Amygdala (tissue), 56 donors: Measurements from ENCODE around the gene CEACAM5.

Experiments
- DNase-seq, 56 donors: peaks; one replicate each; lab custom pipeline; 2025; lab: John Stamatoyannopoulos, UW

CEACAM5 gene

DNA sequence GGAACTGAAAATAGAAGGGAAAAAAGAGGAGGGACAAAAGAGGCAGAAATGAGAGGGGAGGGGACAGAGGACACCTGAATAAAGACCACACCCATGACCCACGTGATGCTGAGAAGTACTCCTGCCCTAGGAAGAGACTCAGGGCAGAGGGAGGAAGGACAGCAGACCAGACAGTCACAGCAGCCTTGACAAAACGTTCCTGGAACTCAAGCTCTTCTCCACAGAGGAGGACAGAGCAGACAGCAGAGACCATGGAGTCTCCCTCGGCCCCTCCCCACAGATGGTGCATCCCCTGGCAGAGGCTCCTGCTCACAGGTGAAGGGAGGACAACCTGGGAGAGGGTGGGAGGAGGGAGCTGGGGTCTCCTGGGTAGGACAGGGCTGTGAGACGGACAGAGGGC is at the start of gene CEACAM5:
Gene CEACAM5 (plus strand): TSS at position 146 of the 400 bp plus-strand sequence. CDS start 106 bp downstream, at position 252.
- DNase-seq: no peak

DNA sequence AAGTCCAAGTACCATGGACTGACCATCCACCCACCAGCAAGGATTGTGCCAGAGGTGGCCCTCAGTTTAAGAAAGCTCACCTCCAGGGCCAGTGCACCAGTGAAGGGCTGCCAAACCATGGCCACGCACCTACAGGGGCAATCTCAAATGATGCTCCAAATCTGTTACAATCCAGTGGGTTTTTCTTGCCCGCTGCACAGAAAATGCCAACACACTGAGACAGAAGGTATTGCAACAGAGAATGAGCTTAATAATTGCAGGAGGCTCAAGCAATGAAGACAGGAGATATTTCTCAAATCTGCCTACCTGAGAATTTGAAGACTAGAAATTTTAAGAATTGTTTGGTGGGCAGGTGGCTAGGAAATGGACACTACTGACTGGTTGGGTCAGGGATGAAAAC is 42.4 kb upstream of the CEACAM5 start:
- DNase-seq: no peak

DNA sequence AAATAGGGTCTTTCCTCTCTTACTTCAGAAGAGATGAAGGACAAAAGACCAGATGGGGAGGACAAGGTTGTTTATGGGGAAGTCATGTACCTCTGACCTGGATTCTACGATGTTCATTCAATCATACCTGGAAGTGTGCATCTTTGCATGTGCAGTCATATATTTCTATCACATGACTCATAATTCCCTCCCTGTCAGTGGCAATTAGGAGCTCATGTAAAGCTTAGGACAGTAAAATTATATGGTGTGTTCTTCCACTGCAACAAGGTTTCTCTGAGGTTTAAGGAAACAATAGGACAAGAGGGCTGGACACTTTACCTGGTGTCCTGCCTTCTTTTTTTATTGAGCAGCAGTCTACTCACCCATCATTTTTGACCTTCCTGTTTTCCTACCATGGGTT is 40.1 kb upstream of the CEACAM5 start:
- no peak for DNase-seq

DNA sequence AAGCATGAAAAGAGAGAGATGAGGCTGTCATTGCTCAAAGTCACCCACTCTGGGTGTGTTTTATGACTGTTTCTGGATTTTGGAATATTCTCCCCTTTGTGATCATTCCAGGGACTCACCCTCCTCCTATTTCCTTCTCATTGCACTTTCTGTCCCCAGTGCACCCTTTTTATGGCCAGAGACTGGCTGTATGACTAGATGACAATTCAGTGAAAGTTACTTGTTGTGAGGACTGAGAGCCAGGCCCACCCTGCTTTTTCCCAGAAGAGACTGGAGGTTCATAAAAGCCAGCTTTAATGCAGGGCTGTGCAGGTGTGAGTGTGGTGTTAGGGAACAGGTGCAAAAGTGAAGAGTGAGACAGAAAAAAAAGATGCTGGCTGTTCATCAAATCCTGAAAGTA is 37.7 kb upstream of the CEACAM5 start:
- no peak for DNase-seq

DNA sequence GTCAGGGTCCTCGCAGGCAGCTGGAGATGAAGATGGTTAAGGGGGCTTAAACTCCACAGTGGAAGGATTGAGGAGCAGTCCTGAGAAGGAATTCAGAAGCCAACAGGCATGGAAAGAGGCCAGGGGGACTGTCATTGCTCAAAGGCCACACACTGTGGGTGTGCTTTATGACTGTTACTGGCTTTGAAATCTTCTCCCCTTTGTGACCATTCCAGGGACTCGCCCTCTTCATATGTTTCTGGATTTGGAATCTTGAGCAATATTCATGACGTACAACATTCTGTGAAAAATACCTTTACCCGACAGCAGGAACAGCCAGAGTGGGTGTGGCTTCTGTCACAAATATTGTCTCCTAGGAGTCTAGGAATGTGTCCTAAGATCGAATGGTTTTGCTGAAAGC is 36.9 kb upstream of the CEACAM5 start:
- DNase-seq: no peak

DNA sequence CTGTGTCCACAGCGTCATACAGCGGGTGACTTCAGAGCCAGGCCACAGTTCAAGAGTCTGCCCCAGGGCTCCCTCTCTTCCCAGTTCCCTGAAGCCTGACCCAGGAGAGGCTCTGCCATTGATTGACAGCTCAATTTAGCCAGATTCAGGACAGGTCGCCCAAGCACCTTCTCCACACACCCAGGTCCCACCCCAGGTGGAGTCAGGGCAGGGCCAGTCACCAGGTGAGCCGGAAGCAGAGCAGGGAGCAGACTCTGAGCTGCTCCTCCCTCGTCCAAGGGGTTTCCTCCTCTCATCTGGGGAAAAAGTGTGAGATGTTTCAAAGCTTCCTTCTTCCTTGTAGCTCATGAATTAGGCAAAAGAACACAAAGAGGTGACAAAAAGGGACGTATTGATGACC is 26.0 kb upstream of the CEACAM5 start:
- DNase-seq: no peak

DNA sequence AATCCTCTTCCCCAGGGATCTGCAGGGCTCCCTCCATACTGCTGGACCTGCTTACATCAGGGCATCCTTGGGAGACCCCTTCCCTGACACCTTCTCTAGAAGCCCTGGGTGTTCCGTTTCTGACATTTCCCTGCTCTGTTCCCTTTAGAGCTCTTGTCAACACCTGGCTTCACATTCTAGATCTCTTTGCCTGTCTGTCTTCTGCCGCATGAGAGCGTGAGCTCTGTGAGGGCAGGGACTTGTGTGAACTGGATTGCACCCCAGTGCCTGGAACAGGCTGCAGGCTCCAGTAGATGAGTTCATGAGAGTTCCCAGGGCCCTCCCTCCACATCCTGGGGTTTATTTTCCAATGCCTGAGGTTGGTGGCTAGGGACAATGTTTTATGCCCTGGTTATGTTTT is 21.0 kb upstream of the CEACAM5 start:
- DNase-seq: no peak

DNA sequence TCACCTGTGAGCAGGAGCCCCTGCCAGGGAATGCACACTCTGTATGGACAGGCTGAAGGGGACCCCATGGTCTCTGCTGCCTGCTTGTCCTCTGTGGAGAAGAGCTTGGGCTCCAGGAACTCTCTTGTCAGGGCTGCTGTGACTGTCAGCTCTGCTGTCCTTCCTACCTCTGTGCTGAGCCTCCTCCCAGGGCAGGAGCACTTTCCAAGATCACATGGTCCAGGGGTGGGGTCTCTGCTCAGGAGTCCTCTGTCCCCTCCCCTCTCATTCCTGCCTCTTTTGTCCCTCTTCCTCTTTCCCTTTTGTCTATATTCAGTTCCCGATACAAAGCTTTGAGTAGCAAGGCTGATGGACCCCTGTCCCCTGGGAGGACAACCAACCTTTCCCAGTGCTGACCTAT is 20.3 kb upstream of the CEACAM5 start, which contains the start of gene CEACAM7:
Gene CEACAM7 (minus strand): TSS at position 173 of the 400 bp plus-strand sequence. CDS start 105 bp downstream, at position 68.
- DNase-seq: no peak

DNA sequence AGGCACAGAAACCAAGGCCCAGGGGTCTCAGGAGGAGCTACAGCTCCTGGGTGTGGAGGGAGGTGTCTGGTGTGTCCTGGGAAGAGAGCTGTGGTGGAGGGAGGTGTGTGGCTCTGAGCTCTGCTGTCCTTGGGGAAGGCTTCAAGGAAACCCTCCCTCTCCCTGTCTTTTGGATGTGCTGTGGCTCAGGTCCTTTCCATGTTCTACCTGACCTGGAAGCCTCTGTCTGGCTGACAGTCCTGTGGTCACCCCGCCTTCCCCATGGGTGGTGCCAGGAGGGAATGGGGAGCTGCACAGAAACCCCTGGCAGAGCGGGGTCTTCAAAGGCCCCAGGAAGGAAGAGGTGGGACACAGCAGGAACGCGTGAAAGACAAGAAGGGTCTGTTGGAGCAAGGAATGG is 19.7 kb upstream of the CEACAM5 start:
- no peak for DNase-seq

DNA sequence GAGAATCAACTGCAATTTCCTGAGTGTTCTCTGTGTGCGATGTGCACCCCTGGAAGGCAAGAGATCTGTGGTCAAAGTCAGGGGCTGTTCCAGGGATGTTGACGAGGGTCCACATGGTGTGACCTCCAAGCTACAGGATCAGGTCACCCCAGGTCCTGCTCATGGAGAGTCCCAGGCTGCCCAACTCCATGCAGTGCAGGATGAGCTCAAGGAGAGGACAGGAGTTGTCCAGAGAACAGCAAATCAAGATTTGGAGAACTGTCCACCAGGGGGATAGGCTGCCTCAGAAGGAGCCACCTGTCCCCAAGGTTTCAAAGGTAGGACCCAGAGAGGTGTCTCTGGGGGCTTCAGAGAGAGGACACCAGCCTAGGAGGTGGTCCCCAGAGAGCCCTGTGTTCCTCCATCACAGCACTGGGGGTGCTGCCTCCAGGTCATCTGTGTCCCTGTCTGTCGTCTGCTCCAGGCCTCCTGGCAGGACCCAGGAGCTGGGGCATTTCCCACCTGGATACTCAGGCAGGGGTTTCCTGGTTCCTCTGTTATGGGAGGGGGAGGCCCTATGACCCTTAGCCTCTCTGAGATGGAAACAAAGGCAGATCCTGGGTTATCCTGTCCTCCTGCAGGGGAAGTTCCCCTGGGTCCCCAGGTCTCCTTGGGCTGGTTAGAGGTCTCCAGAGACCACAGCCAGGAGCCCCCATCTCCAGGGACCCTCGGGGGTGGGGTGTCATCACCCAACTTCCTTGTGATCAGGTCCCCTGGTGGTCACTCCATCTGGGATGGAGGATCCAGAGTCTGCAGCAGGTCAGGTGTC is 18.2 kb upstream of the CEACAM5 start:
- no peak for DNase-seq

DNA sequence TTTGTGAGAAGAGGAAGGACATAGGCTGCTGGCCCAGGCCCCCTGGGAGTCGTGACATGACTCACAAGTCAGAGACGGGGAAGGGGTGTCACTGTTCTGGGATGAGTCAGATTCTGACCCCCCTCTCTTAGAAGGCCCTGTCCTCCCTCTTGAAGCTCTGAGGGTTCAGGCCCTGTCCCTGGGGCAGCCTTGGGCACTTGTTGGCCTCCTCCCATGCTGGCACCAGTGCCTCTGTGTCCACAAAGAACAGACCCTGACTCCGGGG is 17.7 kb upstream of the CEACAM5 start:
- no peak for DNase-seq

DNA sequence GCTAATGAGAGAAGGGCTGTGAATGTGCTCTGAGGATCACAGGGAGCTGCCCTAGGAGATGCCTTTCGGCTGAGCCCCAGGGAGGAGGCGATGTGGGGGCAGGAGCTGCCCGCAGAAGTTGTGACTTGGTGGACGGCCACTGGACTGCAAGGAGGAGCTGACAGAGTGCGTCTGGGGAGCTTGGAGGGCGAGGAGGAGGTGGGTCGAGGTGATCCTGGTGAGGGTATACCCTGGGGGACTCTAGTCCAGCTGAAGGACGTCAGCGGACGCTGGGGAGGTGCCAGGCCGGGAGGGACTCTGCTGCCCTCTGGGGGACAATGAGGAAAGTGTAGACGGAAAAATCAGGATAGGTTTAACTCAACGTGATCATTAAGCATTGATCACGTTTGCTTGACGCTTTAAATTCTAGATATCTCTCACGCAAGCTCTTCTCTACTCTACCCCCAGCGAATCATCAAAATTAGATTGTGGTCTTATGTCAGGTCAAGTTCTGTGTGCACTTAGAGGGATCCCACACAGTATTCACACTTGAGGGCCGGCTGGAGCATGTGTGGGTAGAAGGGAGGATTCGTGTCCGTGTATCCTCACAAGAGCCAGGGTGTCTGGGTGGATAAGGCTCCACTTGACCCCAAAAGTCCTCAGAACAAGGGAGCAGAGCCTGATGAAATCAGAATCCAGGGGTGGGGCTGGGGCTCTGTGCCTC is 17.0 kb upstream of the CEACAM5 start:
- DNase-seq: no peak

DNA sequence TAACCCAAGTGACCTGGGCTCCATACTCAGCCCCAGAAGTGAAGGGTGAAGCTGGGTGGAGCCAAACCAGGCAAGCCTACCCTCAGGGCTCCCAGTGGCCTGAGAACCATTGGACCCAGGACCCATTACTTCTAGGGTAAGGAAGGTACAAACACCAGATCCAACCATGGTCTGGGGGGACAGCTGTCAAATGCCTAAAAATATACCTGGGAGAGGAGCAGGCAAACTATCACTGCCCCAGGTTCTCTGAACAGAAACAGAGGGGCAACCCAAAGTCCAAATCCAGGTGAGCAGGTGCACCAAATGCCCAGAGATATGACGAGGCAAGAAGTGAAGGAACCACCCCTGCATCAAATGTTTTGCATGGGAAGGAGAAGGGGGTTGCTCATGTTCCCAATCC is 14.2 kb upstream of the CEACAM5 start:
- DNase-seq: no peak

DNA sequence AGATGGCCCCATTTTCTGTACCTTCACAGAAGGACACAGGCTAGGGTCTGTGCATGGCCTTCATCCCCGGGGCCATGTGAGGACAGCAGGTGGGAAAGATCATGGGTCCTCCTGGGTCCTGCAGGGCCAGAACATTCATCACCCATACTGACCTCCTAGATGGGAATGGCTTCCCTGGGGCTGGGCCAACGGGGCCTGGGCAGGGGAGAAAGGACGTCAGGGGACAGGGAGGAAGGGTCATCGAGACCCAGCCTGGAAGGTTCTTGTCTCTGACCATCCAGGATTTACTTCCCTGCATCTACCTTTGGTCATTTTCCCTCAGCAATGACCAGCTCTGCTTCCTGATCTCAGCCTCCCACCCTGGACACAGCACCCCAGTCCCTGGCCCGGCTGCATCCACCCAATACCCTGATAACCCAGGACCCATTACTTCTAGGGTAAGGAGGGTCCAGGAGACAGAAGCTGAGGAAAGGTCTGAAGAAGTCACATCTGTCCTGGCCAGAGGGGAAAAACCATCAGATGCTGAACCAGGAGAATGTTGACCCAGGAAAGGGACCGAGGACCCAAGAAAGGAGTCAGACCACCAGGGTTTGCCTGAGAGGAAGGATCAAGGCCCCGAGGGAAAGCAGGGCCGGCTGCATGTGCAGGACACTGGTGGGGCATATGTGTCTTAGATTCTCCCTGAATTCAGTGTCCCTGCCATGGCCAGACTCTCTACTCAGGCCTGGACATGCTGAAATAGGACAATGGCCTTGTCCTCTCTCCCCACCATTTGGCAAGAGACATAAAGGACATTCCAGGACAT is 13.4 kb upstream of the CEACAM5 start:
- DNase-seq: no peak

DNA sequence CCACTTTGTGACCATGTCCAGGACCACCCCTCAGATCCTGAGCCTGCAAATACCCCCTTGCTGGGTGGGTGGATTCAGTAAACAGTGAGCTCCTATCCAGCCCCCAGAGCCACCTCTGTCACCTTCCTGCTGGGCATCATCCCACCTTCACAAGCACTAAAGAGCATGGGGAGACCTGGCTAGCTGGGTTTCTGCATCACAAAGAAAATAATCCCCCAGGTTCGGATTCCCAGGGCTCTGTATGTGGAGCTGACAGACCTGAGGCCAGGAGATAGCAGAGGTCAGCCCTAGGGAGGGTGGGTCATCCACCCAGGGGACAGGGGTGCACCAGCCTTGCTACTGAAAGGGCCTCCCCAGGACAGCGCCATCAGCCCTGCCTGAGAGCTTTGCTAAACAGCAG is 12.7 kb upstream of the CEACAM5 start:
- no peak for DNase-seq

DNA sequence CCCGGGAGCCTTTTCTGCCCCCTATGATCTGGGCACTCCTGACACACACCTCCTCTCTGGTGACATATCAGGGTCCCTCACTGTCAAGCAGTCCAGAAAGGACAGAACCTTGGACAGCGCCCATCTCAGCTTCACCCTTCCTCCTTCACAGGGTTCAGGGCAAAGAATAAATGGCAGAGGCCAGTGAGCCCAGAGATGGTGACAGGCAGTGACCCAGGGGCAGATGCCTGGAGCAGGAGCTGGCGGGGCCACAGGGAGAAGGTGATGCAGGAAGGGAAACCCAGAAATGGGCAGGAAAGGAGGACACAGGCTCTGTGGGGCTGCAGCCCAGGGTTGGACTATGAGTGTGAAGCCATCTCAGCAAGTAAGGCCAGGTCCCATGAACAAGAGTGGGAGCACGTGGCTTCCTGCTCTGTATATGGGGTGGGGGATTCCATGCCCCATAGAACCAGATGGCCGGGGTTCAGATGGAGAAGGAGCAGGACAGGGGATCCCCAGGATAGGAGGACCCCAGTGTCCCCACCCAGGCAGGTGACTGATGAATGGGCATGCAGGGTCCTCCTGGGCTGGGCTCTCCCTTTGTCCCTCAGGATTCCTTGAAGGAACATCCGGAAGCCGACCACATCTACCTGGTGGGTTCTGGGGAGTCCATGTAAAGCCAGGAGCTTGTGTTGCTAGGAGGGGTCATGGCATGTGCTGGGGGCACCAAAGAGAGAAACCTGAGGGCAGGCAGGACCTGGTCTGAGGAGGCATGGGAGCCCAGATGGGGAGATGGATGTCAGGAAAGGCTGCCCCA is 11.8 kb upstream of the CEACAM5 start:
- no peak for DNase-seq

DNA sequence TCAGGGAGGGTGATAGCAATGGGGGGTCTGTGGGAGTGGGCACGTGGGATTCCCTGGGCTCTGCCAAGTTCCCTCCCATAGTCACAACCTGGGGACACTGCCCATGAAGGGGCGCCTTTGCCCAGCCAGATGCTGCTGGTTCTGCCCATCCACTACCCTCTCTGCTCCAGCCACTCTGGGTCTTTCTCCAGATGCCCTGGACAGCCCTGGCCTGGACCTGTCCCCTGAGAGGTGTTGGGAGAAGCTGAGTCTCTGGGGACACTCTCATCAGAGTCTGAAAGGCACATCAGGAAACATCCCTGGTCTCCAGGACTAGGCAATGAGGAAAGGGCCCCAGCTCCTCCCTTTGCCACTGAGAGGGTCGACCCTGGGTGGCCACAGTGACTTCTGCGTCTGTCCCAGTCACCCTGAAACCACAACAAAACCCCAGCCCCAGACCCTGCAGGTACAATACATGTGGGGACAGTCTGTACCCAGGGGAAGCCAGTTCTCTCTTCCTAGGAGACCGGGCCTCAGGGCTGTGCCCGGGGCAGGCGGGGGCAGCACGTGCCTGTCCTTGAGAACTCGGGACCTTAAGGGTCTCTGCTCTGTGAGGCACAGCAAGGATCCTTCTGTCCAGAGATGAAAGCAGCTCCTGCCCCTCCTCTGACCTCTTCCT is 11.1 kb upstream of the CEACAM5 start:
- no peak for DNase-seq

DNA sequence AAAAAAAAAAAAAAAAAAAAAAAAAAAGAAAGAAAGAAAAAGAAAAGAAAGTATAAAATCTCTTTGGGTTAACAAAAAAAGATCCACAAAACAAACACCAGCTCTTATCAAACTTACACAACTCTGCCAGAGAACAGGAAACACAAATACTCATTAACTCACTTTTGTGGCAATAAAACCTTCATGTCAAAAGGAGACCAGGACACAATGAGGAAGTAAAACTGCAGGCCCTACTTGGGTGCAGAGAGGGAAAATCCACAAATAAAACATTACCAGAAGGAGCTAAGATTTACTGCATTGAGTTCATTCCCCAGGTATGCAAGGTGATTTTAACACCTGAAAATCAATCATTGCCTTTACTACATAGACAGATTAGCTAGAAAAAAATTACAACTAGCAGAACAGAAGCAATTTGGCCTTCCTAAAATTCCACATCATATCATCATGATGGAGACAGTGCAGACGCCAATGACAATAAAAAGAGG is 9.6 kb upstream of the CEACAM5 start:
- DNase-seq: no peak

DNA sequence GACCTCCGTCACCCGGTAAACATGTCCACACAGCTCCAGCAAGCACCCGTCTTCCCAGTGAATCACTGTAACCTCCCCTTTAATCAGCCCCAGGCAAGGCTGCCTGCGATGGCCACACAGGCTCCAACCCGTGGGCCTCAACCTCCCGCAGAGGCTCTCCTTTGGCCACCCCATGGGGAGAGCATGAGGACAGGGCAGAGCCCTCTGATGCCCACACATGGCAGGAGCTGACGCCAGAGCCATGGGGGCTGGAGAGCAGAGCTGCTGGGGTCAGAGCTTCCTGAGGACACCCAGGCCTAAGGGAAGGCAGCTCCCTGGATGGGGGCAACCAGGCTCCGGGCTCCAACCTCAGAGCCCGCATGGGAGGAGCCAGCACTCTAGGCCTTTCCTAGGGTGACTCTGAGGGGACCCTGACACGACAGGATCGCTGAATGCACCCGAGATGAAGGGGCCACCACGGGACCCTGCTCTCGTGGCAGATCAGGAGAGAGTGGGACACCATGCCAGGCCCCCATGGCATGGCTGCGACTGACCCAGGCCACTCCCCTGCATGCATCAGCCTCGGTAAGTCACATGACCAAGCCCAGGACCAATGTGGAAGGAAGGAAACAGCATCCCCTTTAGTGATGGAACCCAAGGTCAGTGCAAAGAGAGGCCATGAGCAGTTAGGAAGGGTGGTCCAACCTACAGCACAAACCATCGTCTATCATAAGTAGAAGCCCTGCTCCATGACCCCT is 9.0 kb upstream of the CEACAM5 start:
- no peak for DNase-seq
